ENCODE results near the gene POLD1.
A peak's percentile ranks its signal among the peaks of the same experiment; 100 is the strongest.
"Not testable (repeated sequence)": the region's sequence is repeated elsewhere in the genome, so short reads cannot be mapped to it uniquely, and the experiment has no call there.

Gene POLD1

DNA sequence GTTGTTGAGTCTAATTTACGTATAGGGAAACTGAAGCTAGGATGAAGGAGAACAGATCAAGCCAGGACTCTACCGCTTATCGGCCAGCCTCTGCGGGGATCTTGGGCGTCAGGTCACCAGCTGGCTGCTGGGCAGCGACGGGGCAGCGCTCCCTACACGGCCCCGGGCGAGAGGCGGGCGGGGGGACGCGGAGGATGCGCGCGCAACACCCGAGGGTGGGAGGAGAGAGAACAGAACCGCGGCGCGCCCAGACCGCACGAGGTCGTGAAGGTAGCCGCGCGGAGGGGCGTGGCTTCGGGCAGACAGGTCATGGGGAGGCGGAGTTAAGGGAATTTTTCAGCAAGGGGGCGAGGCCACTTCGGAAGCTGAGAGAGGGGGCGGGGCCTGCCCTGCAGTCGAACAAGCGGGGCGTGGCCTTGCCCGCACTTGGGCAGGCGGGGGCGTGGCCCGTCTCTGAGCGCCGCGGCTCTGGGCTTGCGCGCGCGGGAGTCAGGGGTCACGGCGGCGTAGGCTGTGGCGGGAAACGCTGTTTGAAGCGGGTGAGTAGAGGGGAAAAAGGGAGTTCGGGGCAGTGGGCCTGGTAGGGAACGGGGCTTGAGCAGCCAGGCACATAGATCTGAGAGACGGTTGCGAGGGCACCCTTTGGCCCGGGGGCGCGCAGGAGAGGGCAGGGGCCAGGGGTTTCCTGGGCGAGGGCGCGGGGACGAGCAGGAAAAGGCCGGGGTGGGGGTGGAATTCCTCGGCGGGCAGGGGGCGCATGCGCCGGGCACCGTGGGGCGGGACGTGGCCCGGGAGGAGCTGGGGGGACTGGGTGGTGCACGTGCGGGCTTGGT, at the start of gene POLD1:
Gene POLD1 (plus strand): TSS at position 496 of the 833 bp plus-strand sequence. CDS start 14,505 bp downstream, outside the sequence.
- peak; percentile 99 for DNase-seq

DNA sequence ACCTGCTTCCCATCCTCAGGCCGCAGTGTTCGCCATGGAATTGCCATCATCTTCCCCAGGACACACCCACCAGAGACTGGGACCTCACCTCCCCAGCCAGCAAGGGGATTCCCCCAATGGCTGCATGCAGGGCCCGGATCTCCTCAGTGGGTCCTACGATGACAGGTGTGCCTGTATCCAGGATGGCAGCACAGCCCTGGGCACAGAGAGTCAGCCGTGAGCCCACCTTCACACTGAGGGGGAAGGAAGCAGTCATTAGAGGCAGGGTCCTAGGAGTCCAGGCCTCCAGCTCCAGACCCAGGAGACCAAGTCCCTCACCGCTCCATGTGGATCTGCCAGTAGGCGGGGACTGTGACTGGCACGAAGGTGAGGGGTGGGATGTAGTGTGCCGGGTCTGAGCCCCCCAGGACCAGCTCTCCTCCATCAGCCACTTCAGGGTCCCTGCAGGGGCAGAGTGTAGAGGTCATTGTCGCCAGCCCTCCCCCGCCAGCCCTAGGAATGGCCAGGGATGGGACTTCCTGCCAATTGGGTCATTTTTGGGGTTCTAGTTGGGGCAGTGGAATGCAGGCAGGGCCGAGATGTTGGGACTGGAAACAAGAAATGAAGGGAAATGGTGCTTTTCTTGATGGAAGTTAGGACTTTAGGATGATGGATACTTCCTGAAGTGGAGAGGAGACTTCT, 49.3 kb upstream of the POLD1 start:
- no peak for DNase-seq

DNA sequence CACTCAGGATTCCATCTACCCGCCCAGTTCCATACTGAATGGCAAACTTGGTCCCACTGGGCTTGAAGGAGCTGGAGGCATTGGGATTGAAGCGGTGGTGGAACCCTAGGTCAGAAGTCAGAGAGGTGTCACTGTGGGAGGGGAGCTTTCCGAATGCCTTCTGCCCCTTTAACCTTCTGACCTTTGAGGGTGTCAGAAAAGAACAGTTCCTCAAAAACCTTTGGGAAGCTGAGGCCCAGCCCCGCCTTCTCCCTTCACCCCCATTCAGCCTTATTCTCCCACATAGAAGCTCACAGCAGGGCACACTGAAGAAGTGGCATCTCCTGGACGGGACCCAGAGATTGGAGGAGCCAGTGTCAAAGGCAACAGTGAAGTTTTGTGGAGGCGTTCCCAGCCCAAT, 47.1 kb upstream of the POLD1 start:
- DNase-seq: not testable (repeated sequence)

DNA sequence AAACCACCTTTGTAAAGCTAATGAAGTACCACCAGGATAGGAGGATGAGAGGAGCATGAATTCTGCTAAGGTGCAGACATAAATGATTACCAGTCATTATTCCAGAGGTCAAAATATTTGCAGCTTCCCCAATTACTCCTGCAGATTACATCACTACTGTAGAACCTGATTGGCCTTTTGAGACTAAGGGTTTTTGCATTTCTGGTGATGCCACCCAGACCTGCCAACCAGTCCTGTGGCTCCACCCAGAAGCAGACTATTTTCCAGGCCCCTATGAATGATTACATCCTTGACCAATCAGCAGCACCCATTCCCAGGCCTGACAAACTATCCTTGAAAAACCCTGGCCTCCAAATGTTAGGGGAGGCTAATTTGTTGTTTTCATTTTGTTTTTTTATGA, 43.8 kb upstream of the POLD1 start:
- no peak for DNase-seq

DNA sequence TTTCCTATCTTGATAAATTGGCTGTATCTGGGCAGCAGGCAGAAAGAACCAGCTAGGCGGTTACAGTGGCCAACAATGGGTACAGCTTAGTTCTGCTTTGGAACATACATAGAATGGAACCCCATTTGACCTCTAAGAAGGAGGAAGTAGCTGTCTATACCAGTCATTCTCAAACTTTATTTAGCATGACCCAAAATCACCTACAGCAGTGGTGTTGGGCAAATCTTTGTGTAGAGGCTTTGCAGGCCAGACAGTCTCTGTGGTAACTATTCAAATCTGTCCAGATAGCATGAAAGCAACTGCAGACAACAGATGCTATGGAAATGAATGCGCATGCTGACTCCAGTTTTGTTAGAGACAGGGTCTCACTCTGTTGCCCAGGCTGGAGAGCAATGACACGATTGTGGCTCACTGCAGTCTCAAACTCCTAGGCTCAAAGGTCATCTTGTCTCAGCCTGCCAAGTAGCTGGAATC, 43.0 kb upstream of the POLD1 start:
- no peak for DNase-seq

DNA sequence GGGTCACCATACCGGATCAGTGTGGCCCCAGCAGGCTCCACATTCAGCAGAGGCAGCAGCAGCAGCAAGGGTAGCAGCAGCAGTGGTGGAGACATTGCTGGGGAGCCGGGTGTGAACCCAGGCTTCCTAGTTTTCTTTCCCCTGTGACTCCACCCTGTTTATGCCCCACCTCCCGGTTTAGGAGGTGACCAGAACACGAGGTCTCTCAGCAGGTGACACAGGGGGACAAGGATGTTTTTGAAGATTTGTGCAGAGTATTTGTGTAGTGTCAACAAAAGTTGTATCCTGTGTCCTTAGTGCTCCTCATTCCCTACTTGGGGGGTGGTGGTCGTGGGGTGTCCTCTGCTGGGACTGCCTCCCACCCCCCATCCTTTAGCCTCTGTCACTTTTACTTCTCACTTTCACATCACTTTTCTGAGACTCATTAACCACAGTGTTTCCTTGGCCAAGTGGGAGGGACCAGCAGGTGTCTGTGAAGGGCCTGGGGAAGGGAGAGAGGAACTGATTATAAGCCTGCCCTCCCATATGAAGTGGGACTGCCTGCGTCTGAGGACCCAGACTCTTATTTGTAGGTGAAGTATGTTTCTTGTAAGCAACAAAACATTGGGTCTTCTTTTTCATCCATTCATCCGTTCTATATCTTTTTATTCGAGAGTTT, 39.4 kb upstream of the POLD1 start:
- no peak for DNase-seq

DNA sequence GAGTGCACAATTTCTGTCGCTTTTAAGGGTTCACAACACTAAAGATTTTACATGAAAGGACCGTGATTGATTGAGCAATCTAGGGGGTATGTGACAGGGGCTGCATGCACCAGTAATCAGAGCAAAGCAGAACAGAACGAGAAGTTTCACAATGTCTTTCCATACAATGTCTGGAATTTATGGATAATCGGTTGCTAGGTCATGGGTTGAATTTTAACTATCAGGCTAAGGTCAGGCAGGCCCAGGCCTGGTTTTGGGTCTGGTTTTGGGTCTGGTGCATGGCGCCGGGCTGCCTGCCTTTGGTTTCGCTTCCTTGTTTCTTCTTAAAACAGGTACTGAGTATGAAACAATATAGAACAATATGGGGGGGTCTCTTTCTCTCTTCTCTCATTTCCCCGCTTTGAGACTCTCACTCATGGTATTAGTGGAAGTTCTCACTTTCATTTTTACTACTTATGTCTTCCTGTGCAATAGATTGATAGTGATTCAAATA, 37.0 kb upstream of the POLD1 start:
- not testable (repeated sequence) for DNase-seq

DNA sequence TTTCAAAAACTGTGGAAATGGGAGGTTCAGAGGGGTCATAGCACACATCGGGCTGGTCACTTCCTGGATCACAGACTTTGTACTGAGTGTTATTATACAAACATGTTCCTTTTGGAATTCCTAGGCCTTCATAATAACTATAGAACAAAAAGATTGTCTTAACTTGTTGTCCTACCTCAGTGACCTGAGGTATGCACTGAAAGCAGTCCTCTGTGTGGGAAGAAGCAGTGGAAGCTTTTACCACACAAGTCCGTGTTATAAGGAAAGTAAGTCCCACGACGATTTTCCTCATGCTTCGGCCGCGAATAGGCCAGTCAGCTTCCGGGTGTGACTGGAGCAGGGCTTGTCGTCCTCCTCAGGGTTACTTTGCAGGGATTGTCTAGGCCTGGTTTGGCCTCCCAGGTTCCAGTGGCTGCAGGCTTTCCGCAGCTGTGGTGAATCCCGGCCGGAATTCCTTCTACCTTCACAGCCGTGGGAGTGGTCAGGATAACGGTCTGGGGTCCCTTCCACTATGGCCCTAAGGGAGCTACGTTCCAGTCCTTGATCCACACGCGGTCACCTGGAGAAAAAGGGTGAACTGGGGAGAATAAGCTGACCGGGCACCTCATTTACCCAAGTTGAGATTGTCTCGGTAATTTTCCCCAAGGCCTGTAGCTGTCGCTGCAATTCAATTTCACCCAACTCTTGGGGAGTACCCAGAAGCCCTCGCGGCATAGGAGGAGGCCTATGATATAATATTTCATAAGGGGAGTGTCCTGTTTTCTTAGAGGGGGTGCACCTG, 34.7 kb upstream of the POLD1 start:
- DNase-seq: no peak

DNA sequence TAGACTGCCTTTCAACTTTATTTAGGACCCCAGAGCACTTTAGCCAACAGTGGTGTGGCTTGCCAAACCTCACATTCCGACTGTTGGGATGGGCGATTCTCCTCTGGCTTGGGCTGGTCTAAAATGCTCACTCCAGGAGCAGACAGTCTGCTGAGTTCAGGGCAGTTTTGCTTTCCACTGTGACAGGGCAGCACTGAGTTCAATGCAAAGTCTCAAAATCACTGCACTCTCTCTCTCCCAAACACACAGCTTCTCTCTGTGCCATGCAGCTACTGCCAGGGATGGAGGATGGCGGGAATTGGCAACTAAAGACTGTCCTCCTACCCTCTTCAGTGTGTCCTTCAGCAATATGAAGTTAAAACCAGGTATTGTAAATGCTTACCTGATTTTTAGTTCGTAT, 31.9 kb upstream of the POLD1 start:
- DNase-seq: no peak

DNA sequence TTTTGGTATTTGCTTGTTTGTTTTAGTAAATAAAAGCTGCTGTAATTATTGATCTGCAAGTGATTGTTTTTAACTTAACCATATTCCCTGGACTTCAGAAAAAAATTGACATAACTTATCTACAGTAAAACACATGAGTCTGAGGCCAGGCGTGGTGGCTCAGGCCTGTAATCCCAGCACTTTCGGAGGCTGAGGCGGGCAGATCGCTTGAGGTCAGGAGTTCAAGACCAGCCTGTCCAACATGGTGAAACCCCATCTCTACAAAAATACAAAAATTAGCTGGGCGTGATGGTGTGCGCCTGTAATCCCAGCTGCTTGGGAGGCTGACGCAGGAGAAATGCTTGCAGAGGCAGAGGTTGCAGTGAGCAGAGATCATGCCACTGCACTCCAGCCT, 30.7 kb upstream of the POLD1 start:
- DNase-seq: not testable (repeated sequence)

DNA sequence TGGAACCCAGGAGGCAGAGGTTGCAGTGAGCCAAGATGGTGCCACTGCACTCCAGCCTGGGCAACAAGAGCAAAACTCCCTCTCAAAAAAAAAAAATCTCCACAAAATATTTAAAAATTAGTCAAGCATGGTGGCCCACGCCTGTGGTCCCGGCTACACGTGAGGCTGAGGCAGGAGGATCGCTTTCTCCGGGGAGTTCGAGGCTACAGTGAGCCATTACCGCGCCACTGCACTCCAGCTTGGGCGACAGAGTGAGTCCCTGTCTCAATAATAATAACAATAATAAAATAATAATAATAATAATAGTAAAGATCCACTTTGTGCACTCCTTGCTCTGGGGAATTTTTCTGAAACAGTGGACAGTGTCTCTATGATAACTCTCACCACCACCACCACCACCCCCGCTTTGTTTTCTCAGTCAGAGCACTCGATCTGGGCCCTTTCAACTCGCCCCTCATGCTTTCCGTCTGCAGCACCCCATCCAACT, 27.4 kb upstream of the POLD1 start:
- no peak for DNase-seq

DNA sequence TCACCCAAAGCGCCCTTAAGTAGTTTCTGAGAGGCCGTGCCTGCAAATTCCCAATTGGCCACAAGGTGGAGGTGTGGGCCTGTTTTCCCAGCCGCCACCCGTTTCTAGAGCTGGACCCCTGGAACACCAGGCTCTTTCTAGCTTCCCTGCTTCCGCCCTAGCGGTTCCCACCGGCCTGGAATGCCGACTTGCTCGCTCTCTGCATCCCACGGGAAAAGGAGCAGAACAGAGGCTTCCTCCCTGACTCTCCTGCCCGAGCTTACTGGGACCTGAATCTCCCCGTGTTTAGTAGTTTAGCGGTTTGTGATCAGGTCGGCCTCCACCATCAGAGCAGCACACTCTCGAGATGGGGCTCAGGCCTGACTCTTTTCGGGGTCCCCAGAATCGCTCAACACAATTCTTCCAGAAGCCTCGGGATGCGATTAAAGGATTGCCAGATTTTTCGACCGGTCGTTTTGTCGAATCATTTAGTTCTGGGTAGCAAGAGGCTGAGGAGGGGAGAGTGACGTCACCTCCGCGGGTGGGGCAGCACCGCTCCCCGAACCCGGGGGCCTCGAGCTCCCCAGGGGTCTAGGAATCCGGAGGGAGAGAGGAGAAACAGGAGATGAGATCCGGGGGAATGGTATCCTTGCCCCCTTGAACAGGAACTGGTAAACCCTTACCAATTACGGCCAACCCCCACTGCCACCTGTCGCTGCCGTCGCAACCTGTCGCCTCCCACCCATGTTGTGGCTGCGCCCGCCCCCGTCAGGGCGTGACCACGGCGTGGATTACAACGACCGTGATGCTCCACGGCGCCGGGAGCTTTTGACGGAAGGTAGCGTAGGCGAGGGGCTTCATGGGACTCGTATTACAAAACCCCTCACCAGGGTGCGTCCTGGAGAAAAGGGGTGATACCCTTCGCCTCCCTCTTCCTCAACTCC, 26.7 kb upstream of the POLD1 start:
- peak; percentile 92 for DNase-seq

DNA sequence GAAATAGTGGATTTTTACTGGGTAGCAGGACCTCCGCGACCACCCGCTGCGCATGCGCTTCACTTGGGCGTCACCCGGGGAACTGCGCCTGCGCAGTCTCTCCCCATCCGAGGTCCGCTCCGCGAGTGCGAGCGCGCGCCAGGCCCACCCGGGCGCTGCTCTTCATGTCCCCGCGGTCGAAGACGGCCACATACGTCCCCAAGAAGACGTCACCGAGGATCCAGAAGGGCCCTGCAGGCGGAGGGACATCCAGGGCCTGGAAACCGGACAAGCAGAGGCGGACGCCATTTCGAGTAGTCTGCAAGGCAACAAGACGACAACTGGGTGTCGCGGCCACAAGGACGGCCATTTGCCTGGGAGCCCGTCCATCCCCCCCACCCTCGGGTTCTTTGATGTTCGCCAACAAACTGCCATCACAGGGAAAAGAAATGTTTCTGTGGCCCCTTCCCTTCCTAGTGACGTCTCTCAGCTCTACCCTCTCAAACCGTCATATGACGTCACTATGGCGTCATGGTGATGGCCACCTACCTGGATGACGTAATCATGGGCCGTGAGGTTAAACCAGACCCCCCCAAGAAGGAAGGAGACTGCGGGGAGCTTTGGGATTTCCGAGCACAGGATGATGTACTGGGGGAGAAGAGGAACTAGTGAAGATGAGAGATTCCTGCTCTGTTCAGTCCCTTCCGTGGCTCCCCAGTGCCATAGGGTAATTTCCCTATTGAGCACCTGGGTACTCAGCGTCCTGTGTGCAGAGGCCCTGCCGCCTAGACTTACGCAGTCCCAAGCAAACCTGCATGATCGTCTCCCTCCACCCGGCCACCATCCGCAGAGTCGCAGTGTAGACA, 25.4 kb upstream of the POLD1 start:
- peak; percentile 91 for DNase-seq

DNA sequence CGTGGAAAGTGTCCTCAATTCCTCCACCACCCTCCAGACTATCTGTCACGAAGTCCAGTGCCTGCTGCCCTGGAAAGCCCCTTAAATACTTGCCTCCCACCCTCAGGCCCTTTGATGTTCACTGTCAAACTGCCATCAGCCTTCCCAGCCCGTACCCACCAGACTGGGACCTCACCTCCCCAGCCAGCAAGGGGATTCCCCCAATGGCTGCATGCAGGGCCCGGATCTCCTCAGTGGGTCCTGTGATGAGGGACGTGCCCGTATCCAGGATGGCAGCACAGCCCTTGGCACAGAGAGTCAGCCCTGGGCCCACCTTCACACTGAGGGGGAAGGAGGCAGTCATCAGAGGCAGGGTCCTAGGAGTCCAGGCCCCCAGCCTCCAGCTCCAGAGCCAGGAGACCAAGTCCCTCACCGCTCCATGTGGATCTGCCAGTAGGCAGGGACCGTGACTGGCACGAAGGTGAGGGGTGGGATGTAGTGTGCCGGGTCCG, 24.8 kb upstream of the POLD1 start:
- no peak for DNase-seq

DNA sequence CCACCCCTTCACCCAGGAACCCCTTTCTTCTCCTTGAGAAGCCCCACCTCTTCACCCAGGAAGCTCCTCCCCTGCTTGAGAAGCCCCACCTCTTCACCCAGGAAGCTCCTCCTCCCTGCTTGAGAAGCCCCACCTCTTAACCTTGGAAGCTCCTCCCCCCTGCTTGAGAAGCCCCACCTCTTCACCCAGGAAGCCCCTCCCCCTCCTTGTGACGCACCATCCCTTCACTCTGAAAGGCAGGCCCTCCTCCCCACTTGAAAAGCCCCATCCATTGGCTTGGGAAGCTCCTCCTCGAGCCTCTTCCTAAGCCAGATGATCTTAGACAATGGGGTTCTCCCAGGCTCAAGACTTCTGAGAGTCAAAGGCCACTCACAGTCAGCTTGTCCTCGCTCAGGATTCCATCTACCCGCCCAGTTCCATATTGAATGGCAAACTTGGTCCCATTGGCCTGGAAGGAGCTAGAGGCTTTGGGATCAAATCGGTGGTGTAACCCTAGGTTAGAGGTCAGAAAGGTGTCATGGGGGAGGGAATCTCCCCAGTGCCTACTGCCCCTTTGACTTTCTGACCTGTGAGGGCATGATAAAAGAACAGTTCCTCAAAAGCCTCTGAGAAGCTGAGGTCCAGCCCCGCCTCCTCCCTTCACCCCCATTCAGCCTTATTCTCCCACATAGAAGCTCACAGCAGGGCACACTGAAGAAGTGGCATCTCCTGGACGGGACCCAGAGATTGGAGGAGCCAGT, 22.7 kb upstream of the POLD1 start:
- no peak for DNase-seq

DNA sequence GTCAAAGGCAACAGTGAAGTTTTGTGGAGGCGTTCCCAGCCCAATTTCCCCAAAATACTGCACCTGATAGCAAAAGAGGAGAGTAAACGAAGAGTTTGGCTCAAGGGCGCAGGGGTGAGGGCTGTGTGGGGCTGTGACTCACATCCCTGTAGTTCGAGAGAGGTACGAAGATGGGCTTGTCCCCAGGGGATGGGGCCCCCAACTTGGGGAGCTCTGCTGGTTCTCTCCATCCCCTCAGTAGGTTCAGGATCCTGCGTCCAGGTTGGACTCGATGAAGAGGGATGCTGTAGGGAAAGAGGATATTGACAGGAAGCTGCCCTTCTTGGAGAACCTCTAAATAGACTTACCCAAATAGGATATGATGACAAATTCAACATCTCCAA, 22.1 kb upstream of the POLD1 start:
- no peak for DNase-seq

DNA sequence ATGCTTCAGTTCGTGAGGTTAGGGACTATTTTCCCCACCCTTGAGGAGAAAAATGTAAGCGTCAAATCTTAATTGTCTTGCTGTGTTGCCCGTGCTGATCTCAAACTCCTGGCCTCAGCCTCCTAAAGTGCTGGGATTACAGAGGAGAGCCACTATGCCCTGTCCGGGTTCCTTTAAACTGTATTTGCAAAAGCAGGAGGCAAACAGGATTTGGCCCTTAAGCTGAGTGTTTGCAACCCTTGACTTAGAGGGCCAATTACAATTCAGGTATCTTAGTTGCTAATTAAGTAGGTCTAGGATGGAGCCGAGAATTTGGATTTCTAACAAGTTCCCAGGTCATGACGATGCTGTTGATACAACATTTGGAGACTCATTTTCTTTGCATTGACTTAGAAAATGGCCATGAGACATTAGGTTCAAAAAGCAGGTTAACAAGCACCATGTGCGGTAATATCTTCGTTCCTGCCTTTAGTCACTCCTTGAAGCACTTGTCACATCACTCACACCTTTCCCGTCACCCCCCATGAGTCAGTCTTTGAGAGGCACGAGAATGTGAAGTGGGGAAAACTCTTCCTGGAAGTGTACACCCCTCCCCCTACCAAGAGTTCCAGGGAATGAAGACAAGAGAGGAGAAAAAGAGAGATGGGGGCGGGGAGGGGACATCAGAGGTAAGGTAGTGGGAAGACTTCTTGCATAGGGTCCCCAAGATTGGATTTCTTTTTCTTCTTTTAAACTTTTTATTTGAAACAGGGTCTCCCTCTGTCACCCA, 21.3 kb upstream of the POLD1 start:
- DNase-seq: no peak

DNA sequence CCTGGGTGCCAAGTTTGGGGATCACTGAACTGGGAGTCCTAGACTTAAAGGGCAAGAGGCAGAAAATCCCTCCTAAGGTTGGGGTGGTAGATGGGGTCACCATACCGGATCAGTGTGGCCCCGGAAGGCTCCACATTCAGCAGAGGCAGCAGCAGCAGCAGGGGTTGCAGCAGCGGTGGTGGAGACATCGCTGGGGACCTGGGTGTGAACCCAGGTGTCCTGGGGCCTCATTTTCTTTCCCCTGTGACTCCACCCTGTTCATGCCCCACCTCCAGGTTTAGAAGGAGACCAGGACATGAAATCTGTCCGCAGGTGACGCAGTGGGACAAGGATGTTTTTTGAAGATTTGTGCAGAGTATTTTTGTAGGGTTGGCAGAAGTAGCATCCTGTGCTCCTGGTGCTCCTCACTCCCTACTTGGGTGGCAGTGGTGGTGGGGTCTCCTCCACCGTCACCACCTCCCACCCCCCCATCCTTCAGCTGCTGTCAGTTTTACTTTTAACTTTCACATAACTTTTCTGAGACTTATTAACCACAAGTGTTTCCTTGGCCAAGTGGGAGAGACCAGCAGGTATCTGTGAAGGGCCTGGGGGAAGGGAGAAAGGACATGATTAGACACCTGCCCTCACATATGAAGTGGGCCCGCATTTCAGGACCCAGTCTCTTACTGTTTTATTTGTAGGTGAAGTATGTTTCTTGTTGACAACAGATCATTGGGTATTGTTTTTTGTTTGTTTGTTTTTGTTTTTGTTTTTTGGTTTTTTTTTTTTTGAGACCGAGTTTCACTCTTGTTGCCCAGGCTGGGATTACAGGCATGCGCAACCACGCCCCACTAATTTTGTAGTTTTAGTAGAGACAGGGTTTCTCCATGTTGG, 18.5 kb upstream of the POLD1 start, which contains the start of gene NAPSA:
Gene NAPSA (minus strand): TSS at position 206 of the 873 bp plus-strand sequence. CDS start 18 bp downstream, at position 188.
- no peak for DNase-seq
